HL-60 (cell line): ENCODE results near the gene LRGUK.

Source experiments
- GABPA ChIP-seq: IDR thresholded peaks from 2 replicates; pipeline ENCODE4 v1.6.1; 2012; ENCODE audit warnings: low read depth
- POLR2AphosphoS5 ChIP-seq: IDR thresholded peaks from 2 replicates; pipeline ENCODE4 v1.6.1; 2012; ENCODE audit warnings: low read depth
- SPI1 ChIP-seq: IDR thresholded peaks from 2 replicates; pipeline ENCODE4 v1.6.1; 2012; ENCODE audit warnings: low read depth, mild to moderate bottlenecking, borderline replicate concordance
- TF ChIP-seq, protein P1 (sequence below): IDR thresholded peaks from one replicate; pipeline ENCODE4 v1.5.1; 2011; ENCODE audit warnings: low read length, control low read depth, inconsistent platforms; ENCODE audit not compliant: insufficient read depth
- TF ChIP-seq, protein P2 (sequence below): IDR thresholded peaks from 2 replicates; pipeline ENCODE4 v1.6.1; 2012; ENCODE audit warnings: low read depth; ENCODE audit not compliant: insufficient replicate concordance

DNA sequence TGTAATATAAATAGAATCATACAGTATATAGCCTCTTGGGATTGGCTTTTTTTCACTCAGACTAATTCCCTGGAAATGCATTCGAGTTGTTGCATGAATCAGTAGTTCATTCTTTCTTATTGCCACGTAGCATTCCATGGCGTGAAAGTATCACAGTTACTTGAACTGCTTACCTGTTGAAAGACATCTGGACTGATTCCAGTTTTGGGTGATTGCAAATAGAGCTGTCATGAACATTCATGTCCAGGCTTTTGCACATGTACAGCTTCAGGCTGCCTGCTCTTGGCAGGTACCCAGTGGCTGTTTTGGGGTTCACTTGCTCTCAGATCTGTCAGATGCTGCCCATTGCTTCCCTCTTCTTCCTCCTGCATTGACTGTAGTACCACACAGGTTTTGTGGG, 54.9 kb downstream of the LRGUK start:
- TF ChIP-seq, protein P1, sequence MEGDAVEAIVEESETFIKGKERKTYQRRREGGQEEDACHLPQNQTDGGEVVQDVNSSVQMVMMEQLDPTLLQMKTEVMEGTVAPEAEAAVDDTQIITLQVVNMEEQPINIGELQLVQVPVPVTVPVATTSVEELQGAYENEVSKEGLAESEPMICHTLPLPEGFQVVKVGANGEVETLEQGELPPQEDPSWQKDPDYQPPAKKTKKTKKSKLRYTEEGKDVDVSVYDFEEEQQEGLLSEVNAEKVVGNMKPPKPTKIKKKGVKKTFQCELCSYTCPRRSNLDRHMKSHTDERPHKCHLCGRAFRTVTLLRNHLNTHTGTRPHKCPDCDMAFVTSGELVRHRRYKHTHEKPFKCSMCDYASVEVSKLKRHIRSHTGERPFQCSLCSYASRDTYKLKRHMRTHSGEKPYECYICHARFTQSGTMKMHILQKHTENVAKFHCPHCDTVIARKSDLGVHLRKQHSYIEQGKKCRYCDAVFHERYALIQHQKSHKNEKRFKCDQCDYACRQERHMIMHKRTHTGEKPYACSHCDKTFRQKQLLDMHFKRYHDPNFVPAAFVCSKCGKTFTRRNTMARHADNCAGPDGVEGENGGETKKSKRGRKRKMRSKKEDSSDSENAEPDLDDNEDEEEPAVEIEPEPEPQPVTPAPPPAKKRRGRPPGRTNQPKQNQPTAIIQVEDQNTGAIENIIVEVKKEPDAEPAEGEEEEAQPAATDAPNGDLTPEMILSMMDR, result no peak
- TF ChIP-seq, protein P2, sequence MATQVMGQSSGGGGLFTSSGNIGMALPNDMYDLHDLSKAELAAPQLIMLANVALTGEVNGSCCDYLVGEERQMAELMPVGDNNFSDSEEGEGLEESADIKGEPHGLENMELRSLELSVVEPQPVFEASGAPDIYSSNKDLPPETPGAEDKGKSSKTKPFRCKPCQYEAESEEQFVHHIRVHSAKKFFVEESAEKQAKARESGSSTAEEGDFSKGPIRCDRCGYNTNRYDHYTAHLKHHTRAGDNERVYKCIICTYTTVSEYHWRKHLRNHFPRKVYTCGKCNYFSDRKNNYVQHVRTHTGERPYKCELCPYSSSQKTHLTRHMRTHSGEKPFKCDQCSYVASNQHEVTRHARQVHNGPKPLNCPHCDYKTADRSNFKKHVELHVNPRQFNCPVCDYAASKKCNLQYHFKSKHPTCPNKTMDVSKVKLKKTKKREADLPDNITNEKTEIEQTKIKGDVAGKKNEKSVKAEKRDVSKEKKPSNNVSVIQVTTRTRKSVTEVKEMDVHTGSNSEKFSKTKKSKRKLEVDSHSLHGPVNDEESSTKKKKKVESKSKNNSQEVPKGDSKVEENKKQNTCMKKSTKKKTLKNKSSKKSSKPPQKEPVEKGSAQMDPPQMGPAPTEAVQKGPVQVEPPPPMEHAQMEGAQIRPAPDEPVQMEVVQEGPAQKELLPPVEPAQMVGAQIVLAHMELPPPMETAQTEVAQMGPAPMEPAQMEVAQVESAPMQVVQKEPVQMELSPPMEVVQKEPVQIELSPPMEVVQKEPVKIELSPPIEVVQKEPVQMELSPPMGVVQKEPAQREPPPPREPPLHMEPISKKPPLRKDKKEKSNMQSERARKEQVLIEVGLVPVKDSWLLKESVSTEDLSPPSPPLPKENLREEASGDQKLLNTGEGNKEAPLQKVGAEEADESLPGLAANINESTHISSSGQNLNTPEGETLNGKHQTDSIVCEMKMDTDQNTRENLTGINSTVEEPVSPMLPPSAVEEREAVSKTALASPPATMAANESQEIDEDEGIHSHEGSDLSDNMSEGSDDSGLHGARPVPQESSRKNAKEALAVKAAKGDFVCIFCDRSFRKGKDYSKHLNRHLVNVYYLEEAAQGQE, result no peak
- TF ChIP-seq POLR2AphosphoS5, result no peak
- TF ChIP-seq GABPA, result no peak
- TF ChIP-seq SPI1, result no peak
